Measurements from ENCODE around the gene SRRT.
"Not testable (repeated sequence)": the region's sequence is repeated elsewhere in the genome, so short reads cannot be mapped to it uniquely, and the experiment has no call there.

Gene SRRT

DNA sequence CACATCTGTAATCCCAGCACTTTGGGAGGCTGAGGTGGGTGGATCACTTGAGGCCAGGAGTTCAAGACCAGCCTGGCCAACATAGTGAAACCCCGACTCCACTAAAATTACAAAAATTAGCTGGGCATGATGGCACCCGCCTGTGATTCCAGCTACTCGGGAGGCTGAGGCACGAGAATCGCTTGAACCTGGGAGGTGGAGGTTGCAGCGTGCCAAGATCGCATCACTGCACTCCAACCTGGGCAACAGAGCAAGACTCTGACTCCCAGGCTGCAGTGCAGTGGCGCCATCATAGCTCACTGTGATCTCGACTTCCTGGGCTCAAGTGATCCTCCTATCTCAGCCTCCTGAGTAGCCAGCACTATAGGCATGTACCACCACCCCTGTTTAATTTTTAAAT lies 20.0 kb upstream of the SRRT start:
- DNase-seq = not testable (repeated sequence)

GRCh38 chr7:100855515-100855914 lies 19.4 kb upstream of the SRRT start:
- DNase-seq = no peak

DNA sequence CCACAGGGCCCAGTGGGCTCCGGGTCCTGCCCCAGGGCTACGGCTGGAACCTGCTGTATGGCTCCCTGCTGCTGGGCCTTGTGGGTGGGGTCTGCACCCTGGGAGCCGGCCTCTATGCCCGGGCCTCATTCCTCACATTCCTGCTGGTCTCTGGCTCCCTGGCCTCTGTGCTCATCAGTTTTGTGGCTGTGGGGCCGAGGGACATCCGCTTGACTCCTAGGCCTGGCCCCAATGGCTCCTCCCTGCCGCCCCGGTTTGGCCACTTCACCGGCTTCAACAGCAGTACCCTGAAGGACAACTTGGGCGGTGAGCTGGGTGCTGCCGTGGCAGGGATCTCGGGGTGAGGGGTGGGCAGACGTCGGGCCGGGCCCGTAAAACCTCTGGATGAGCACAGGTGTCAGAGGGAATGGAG lies 18.0 kb upstream of the SRRT start:
- DNase-seq = no peak

DNA sequence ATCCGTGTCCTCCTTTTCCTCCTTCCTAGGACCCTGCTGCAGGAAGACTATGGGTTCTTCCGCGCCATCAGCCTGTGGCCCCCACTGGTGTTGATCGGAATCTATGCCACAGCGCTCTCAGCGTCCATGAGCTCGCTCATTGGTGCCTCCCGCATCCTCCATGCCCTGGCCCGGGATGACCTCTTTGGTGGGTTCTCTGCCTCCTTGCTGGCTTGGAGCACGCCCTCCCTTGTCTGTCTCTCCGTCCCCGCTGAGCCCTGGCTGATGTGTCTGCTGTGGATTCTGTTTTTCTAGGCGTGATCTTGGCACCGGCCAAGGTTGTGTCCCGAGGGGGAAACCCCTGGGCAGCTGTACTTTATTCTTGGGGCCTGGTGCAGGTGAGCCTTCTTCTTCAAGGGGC lies 15.0 kb upstream of the SRRT start:
- no peak for DNase-seq

GRCh38 chr7:100860702-100861615 lies 13.9 kb upstream of the SRRT start:
- DNase-seq = no peak

DNA sequence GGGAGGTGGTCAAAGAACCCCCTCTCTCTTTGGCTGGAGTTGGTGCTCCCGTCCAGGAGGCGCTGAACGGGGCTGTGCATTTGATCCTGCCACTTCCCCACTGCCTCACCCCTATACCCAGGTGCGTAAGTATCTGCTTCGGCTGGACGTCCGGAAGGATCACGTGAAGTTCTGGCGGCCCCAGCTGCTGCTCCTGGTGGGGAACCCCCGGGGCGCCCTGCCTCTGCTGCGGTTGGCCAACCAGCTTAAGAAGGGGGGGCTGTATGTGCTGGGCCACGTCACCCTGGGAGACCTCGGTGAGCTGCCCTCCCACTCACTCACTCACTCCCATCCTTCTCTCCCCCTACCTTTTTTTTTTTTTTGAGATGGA lies 13.3 kb upstream of the SRRT start:
- DNase-seq = no peak

DNA sequence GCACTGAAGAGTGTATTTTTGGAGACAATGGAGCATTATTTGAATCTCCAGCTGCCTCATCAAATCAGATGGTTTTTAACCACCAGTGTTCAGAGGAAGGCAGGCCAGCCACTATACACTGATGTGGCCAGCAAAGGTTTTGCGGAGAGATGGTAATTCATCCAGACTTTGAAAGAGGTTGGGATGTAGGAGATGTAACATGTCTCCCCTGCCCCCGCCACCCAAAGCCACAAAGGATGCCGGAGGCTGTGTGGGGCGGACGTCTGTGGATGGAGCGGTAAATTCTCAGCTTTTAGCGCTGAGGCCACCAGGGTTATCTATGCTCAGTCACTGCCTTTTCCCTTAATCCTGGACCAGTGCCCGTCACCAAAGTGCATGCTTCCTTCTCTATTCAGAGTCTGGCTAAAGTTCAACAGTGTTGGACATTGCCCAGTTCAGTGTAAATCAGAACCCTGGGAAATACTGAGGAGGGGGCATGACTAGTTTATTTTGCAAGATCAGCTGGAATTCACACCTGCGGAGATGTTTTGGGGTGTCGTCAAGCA lies 11.4 kb upstream of the SRRT start:
- DNase-seq = no peak

DNA sequence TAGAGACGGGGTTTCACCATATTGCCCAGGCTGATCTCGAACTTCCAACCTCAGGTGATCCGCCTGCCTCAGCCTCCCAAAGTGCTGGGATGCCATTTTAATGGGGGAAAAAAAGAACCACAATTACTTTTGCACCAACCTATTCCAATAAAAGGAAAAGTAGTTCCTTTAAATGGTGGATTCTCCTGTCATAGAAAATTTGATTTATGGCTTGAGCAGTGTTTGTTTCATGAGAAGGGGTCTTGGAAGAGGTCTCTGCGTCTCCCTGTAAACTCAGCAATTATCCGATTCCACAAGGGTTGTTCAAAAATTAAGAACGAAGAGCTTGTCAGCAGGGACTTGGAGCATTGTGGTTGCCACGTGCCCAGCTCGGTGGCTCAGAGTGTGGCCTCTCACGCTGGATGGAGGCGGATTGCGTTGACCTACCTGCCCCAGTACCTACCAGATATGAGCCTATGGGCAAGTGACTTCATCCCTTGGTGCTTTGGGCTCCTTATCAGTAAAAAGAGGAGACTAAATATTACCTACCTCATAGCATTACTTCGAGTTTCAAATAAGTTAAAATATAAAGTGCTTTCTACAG lies 10.5 kb upstream of the SRRT start:
- DNase-seq = no peak

- peak; percentile 98 for DNase-seq
These were observed 9.5 kb upstream of the SRRT start for GRCh38 chr7:100865372-100865911.

DNA sequence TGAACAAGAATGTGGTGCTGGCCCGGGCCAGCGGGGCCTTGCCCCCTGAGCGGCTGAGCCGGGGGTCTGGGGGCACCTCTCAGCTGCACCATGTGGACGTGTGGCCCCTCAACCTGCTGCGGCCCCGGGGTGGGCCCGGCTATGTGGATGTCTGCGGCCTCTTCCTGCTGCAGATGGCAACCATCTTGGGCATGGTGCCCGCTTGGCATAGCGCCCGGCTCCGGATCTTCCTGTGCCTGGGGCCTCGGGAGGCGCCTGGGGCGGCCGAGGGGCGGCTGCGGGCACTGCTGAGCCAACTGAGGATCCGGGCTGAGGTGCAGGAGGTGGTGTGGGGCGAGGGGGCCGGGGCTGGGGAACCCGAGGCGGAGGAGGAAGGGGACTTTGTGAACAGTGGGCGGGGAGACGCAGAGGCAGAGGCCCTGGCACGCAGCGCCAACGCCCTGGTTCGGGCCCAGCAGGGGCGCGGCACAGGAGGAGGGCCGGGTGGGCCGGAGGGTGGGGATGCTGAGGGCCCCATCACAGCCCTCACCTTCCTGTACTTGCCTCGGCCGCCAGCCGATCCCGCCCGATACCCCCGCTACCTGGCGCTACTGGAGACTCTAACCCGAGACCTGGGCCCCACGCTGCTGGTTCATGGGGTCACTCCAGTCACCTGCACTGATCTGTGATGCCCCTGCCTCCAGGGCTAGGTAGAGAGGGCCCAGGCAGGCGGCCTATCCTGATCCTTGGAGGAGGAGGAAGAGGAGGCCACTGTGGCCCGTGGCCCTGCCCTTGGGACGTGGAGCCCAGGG lies 8.8 kb upstream of the SRRT start:
- peak; percentile 94 for DNase-seq

DNA sequence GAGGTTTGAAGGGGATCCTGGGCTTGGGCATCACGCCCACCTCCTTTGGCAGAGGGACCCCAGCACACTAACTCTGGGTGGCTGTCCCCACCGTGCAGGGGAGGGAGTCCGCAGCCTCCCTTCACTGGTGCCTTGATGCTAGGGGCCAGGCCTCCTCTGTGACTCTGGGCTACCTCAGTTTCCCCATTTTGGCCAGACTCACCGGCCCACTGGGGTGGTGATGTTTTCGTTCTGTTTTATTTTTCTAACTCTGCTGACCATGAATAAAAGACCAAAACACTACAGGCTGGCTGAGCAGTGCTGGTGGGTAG lies 8.2 kb upstream of the SRRT start:
- DNase-seq = no peak

GRCh38 chr7:100867040-100867775 lies 7.7 kb upstream of the SRRT start, which contains the start of gene TRIP6:
TSS of gene TRIP6 (plus strand) at chr7:100867387. CDS start at chr7:100867498, 111 bp downstream.
- peak; percentile 97 for DNase-seq

DNA sequence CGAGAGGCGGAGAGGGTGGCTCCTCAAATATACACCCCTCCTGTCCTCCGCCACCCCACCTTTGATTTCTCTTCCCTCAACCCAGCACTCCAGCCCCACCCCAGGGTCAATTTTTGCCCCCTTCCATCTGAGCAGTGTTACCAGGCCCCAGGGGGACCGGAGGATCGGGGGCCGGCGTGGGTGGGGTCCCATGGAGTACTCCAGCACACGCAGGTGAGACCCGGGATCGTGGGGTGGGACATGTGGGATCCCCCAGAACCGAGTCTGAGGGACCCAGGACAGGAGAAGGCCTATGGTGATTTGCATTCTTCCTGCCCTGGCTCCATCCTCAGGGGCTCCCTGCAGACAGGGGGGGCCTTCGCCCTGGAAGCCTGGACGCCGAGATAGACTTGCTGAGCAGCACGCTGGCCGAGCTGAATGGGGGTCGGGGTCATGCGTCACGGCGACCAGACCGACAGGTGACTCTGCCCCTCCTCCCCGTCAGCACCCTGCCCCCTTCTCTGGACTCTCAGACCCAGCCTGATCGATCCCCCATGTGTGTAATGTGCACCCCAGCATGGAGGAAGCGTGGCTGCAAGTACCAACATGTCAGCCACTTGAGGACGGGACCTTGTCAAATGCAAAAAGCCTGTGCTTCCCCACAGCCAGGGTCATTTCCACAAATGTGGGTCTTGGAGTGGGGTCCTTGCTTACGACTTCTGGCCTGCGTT lies 7.0 kb upstream of the SRRT start:
- no peak for DNase-seq

GRCh38 chr7:100873599-100874299 lies 1.2 kb upstream of the SRRT start:
- no peak for DNase-seq

- no peak for DNase-seq
These were observed 665 bp upstream of the SRRT start for GRCh38 chr7:100874300-100874576.

DNA sequence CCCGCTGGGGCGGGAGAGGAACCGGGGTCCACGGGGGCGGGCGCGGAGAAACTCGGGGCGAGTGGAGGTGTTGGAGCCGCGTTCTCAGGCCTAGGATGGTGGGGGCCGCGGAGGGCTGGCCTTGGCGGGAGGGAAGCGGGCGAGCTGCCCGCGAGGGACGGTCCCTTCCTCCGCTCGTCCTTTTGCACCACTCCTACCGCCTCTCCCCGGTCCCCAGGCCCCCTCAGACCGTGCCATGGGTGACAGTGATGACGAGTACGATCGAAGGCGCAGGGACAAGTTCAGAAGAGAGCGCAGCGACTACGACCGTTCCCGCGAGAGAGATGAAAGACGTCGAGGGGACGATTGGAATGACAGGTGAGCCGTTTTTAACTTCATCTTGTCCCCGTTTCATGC lies 451 bp downstream of the SRRT start:
- DNase-seq = no peak

DNA sequence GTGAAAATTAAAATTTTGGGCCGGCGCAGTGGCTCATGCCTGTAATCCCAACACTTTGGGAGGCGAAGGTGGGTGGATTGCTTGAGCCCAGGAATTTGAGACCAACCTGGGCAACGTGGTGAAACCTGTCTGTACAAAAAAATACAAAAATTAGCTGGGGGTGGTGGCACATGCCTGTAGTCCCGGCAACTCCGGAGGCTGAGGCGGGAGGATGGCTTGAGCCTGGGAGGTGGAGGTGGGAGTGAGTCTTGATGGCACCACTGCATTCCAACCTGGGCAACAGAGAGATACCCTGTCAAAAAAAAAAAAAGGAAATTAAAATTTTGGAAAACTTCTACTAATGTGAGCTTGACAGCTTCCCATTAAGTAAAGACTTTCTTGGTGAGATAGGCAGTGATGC lies 3.1 kb downstream of the SRRT start:
- no peak for DNase-seq

DNA sequence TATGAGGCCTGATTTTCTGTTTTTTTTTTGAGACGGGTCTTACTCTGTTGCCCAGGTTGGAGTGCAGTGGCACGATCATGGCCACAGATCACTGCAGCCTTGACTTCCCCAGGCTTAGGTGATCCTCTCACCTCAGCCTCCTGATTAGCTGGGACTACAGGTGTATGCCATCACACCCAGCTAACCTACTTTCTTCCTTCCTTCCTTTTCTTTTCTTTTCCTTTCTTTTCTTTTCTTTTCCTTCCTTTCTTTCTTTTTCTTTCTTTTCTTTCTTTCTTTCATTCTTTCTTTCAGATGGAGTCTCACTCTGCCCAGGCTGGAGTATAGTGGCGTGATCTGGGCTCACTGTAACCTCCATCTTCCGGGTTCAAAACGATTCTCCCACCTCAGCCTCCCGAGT lies 3.8 kb downstream of the SRRT start:
- DNase-seq = no peak

DNA sequence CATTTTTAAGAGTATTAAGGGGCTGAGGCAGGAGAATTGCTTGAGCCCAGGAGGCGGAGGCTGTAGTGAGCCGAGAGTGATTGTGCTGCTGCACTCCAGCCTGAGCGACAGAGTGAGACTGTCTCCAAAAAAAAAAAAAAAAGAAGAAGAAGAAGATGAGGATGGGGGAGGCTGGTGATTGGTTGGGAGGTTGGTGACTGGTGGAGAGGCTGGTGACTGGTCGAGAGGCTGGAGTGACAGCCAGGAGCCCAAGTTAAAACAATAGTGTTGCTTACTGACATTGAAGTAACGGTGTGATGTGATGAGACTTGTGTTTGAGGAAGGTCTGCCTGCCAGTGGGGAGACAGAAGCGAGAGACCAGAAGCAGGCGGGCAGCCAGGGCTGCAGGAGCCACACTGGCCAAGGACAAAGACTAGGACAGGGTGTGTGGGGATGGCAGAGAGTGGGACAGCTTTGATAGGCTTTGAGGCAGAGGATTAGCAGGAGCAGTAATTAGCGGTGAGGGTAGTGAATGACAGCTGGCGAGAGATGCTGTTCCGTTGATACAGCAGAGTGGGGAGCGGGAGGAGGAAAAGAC lies 4.9 kb downstream of the SRRT start:
- DNase-seq = no peak

DNA sequence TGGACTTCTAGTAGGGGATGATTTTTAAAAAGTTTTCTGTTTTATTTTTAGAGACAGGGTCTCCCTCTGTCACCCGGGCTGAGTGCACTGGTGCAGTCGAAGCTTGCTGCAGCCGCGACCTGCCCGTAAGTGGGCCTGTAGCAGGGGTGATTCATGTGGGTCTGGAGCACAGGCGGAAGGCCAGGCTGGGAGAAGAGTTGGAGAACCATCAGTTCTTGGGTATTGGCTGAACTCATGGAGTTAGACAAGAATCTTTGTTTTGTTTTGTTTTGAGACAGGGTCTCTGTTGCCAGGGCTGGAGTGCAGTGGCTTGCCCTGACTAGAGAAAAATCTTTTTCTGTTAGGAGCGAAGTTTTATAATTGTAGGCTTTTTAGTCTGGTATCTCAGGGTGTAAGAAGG lies 5.7 kb downstream of the SRRT start:
- no peak for DNase-seq

- no peak for DNase-seq
These were observed 6.2 kb downstream of the SRRT start for GRCh38 chr7:100881136-100881535.
